Heart left ventricle (tissue), 16 donors: ENCODE data around the gene PDCD11. TPM values are rescaled to one million over a fixed set of nuclear protein-coding genes. Genes with fewer than 3 reads are reported as not detected.

Source experiments
- ATAC-seq, 4 donors: fragments of 200-7000 bp; cut with Tn5 transposase; one replicate each; pipeline ENCODE4 v1.9.1; 2020 to 2022; ENCODE audit warnings: moderate library complexity in 4 of 4, mild to moderate bottlenecking in 3 of 4, moderate number of reproducible peaks in 1 of 4
- DNase-seq, 5 donors: peaks; one replicate each; pipeline ENCODE4 v3.0.0-alpha.2; 2020
- H3K27ac ChIP-seq, 12 donors: fragments of 200-600 bp; sonication (generic) in 4 of 12; one replicate each; pipeline versions ENCODE4 v1.5.0 to v1.8.0; 2016 to 2022; ENCODE audit warnings: mild to moderate bottlenecking in 2 of 12
- H3K27me3 ChIP-seq, 9 donors: fragments of 200-600 bp; sonication (generic) in 2 of 9; one replicate each; pipeline versions ENCODE4 v1.5.1 to v1.8.0; 2016 to 2022; ENCODE audit warnings: mild to moderate bottlenecking in 3 of 9
- H3K36me3 ChIP-seq, 9 donors: fragments of 200-600 bp; sonication (generic) in 2 of 9; one replicate each; pipeline versions ENCODE4 v1.5.0 to v1.8.0; 2018 to 2022; ENCODE audit warnings: mild to moderate bottlenecking in 2 of 9
- H3K4me1 ChIP-seq, 12 donors: fragments of 200-600 bp; sonication (generic) in 4 of 12; one replicate each; pipeline versions ENCODE4 v1.5.0 to v1.8.0; 2016 to 2022; ENCODE audit warnings: mild to moderate bottlenecking in 3 of 12
- H3K4me3 ChIP-seq, 12 donors: fragments of 200-600 bp; sonication (generic) in 4 of 12; one replicate each; pipeline versions ENCODE4 v1.5.0 to v1.8.0; 2017 to 2022; ENCODE audit warnings: mild to moderate bottlenecking in 9 of 12, moderate library complexity in 4 of 12
- H3K9me3 ChIP-seq, 12 donors: fragments of 200-600 bp; sonication (generic) in 4 of 12; one replicate each; pipeline versions ENCODE4 v1.5.0 to v1.8.0; 2016 to 2022; ENCODE audit warnings: mild to moderate bottlenecking in 1 of 12
- CTCF ChIP-seq, 12 donors: fragments of 200-600 bp; sonication (generic) in 4 of 12; IDR thresholded peaks; one replicate each; pipeline versions ENCODE4 v1.5.0 to v1.8.0; 2018 to 2022; ENCODE audit warnings: antibody characterized with exemption in 12 of 12, mild to moderate bottlenecking in 5 of 12
- POLR2A ChIP-seq, 2 donors: fragments of 450-650 bp; IDR thresholded peaks; one replicate each; pipeline ENCODE4 v1.6.1; 2017; ENCODE audit warnings: antibody characterized with exemption in 2 of 2, mild to moderate bottlenecking in 2 of 2, moderate library complexity in 2 of 2
- WGBS, 4 donors: extraction: QIAGEN DNeasy Blood & Tissue Kit in 2 of 4; methylation state at CpG; one replicate each; pipeline versions ENCODE4 v1.1.5 to v1.1.7; 2013 to 2018; 5-methylcytosine and 5-hydroxymethylcytosine counted together
- intact Hi-C, 10 donors: fragments of 100-400 bp; cut with DNase I; formaldehyde crosslinking; loops; one replicate each; pipeline versions ENCODE4 v1.11.1 to v1.14.2; 2022
- microRNA counts, 2 donors: library from miRNA; unstranded; fragments of <30 nt; microRNA quantifications; one replicate each; lab custom pipeline; 2016
- microRNA-seq, 4 donors: library from miRNA; unstranded; fragments of <30 nt; microRNA quantifications; one replicate each; pipeline versions ENCODE4 to v1.2.0, GENCODE V29; 2017 to 2020
- polyA plus RNA-seq, 2 donors: library from polyadenylated mRNA; stranded (reverse); fragments of 200-250 nt; gene quantifications; one replicate each; pipeline ENCODE4 v1.2.3, GENCODE V29; 2013
- total RNA-seq, 9 donors: library from RNA; depleted of rRNA in 2 of 9; stranded (reverse); fragments of >200 nt in 2 of 9; fragmentation: NEBNext Ultra II Directional in 3 of 9; extraction: Animal tissue kit (Norgen Biotek cat#: 25700) in 3 of 9; gene quantifications; one replicate each; pipeline versions ENCODE4 v1.1.0 to v1.2.4, GENCODE V29; 2016 to 2023
- donor health status: ischemic (EF 13 %, LVEDD 7.1; RV severe dilation, severe dysfunction).
- donor health status: healthy with polysubstance abuse.
- donor health status: DM: no; HTN: yes; CAD: no.
- donor health status: DM: no; HTN: no; CAD: no.
- donor health status: ischemic (EF 25% LVEDD 6.9; RV normal size, moderate dysfunction).
- donor health status: ischemic (EF 25% LVEDD 5.7; RV mildly dilated, moderate dysfunction).
- donor health status: healthy.
- donor health status: DM: yes; HTN: yes; CAD: no.
- donor health status: ischemic (EF 35%, LVEDD 5.7; RV mildly dilated, moderate dysfunction).
- donor health status: nonischemic (EF 11% LVEDD 7.7; RV severe dilation, severe dysfunction).
- donor health status: DM: yes; HTN: yes; CAD: no.
- donor health status: PGD.
- donor health status: ischemic (EF 29% LVEDD 5.4; RV normal size, mild dysfunction).
- donor health status: nonischemic (EF 23%, LVEDD 6.1; RV moderate dilation, normal function).

Gene PDCD11
- total and polyA plus RNA-seq, 11 donors: 8.0 to 17.2 (median 12.1) TPM

- H3K4me1 ChIP-seq: peaks cover 0 to 30% (median 7%) of the 10 kb centered on the region in 12 donors
- TF ChIP-seq CTCF (IDR thresholded peaks at IDR 0.05) (no peak), POLR2A (IDR thresholded peaks at IDR 0.05) (no peak)
- peaks cover 0 to 37% (median 9%) of the 10 kb centered on the region in 9 donors for H3K27me3 ChIP-seq
- intact Hi-C loops: no loop called here
- no peak overlapping the region for H3K27ac ChIP-seq
- no peak for DNase-seq
- 2 to 7% (median 4%) methylated on average over 22 to 92 of the region's 92 CpGs for WGBS, 4 donors
- ATAC-seq: peak in 2 of 4 donors; percentile 9 to 20
- no peaks in the 10 kb centered on the region for H3K9me3 ChIP-seq
- no peaks in the 10 kb centered on the region for H3K36me3 ChIP-seq
- peak overlapping the region; percentile 47 to 71 (median 56) for H3K4me3 ChIP-seq
Observed at GRCh38 chr10:103493916-103494877, 97.8 kb downstream of the PDCD11 start.

GRCh38 chr10:103495321-103495720 is 98.9 kb downstream of the PDCD11 start:
- H3K36me3 ChIP-seq: no peaks in the 10 kb centered on the region
- peaks cover 0 to 30% (median 7%) of the 10 kb centered on the region in 12 donors for H3K4me1 ChIP-seq
- ATAC-seq (no peak), DNase-seq (no peak)
- no peak overlapping the region for H3K27ac ChIP-seq
- intact Hi-C loops: no loop called here
- no peaks in the 10 kb centered on the region for H3K9me3 ChIP-seq
- TF ChIP-seq CTCF (IDR thresholded peaks at IDR 0.05) (no peak), POLR2A (IDR thresholded peaks at IDR 0.05) (no peak)
- H3K4me3 ChIP-seq: no peak overlapping the region
- peaks cover 0 to 40% (median 9%) of the 10 kb centered on the region in 9 donors for H3K27me3 ChIP-seq
- WGBS, 4 donors: 86 to 93% (median 91%) methylated on average over 3 of the region's 3 CpGs

MicroRNAs encoded within 50 kb of the gene (microRNA counts, 767-probe panel; counts per million panel counts)
- microRNA hsa-miR-1307-3p (lab: Ali Mortazavi, UCI): 349 to 1,120 counts per million in 2 donors

Small RNA genes lying within 50 kb of the gene (microRNA-seq; reads per million reads assigned to microRNA genes)
- gene MIR1307: 1,061 to 2,164 (median 1,751) reads per million in 4 donors

Other genes starting within 250 kb of the PDCD11 start
- gene NT5C2, start 203.4 kb upstream of the PDCD11 start, total RNA-seq: 10 to 100 TPM; 32.0 to 70.6 (median 49.1) TPM
- gene NT5C2, start 203.4 kb upstream of the PDCD11 start, polyA plus RNA-seq: 10 to 100 TPM; 26.2 to 38.9 TPM
- gene RPEL1, start 150.7 kb upstream of the PDCD11 start, total RNA-seq: not detected
- not detected for gene RPEL1, start 150.7 kb upstream of the PDCD11 start, polyA plus RNA-seq
- gene INA, start 119.5 kb upstream of the PDCD11 start, total RNA-seq: under 1 TPM in 2 of 9 donors, not detected in 7; 0.08 to 0.11 TPM
- gene INA, start 119.5 kb upstream of the PDCD11 start, polyA plus RNA-seq: under 1 TPM in 1 of 2 donors, not detected in 1; 0.04 TPM
- gene PCGF6, start 45.5 kb upstream of the PDCD11 start, total RNA-seq: 1 to 10 TPM; 5.3 to 8.1 (median 6.6) TPM
- 1 to 10 TPM; 5.8 to 8.5 TPM for gene PCGF6, start 45.5 kb upstream of the PDCD11 start, polyA plus RNA-seq
- 1 to 10 TPM; 1.1 to 3.3 (median 2.1) TPM for gene TAF5, start 28.6 kb upstream of the PDCD11 start, total RNA-seq
- gene TAF5, start 28.6 kb upstream of the PDCD11 start, polyA plus RNA-seq: 1 to 10 TPM; 1.2 to 2.1 TPM
- gene ATP5MK, start 151 bp upstream of the PDCD11 start, total RNA-seq: 1,000 to 10,000 TPM in 6 of 9 donors, 100 to 1,000 TPM in 3; 747 to 1,376 (median 1,173) TPM
- gene ATP5MK, start 151 bp upstream of the PDCD11 start, polyA plus RNA-seq: 1,000 to 10,000 TPM; 1,301 to 5,274 TPM
- 10 to 100 TPM in 7 of 9 donors, 1 to 10 TPM in 2; 8.2 to 36.8 (median 11.2) TPM for gene CALHM2, start 55.7 kb downstream of the PDCD11 start, total RNA-seq
- 10 to 100 TPM in 1 of 2 donors, 1 to 10 TPM in 1; 9.2 to 20.1 TPM for gene CALHM2, start 55.7 kb downstream of the PDCD11 start, polyA plus RNA-seq
- gene CALHM1, start 62.3 kb downstream of the PDCD11 start, total RNA-seq: not detected
- not detected for gene CALHM1, start 62.3 kb downstream of the PDCD11 start, polyA plus RNA-seq
- gene CALHM3, start 82.6 kb downstream of the PDCD11 start, total RNA-seq: not detected
- gene CALHM3, start 82.6 kb downstream of the PDCD11 start, polyA plus RNA-seq: not detected
- under 1 TPM in 7 of 9 donors, not detected in 2; 0.08 to 0.64 (median 0.21) TPM for gene NEURL1, start 97.1 kb downstream of the PDCD11 start, total RNA-seq
- under 1 TPM; 0.07 to 0.08 TPM for gene NEURL1, start 97.1 kb downstream of the PDCD11 start, polyA plus RNA-seq